DOHH2 (cell line): ENCODE data around the gene PLEKHA1.

Experiments
- CTCF ChIP-seq: fragments of 200-600 bp; sonication (generic); IDR thresholded peaks from one replicate; pipeline ENCODE4 v1.5.1; 2014; ENCODE audit warnings: antibody characterized with exemption, mild to moderate bottlenecking, low read depth, low read length; ENCODE audit not compliant: poor library complexity, severe bottlenecking
- EZH2phosphoT487 ChIP-seq: fragments of 200-600 bp; sonication (generic); IDR thresholded peaks from 2 replicates; pipeline ENCODE4 v1.6.1; 2017; ENCODE audit warnings: borderline replicate concordance, mild to moderate bottlenecking, antibody characterized with exemption, low read length, moderate library complexity, mixed read lengths

- TF ChIP-seq CTCF, result no peak
- no peak for TF ChIP-seq EZH2phosphoT487
Measured at GRCh38 chr10:122379041-122379440, 4.5 kb downstream of the PLEKHA1 start.
